ENCODE results near the gene ALK.

Gene ALK

DNA sequence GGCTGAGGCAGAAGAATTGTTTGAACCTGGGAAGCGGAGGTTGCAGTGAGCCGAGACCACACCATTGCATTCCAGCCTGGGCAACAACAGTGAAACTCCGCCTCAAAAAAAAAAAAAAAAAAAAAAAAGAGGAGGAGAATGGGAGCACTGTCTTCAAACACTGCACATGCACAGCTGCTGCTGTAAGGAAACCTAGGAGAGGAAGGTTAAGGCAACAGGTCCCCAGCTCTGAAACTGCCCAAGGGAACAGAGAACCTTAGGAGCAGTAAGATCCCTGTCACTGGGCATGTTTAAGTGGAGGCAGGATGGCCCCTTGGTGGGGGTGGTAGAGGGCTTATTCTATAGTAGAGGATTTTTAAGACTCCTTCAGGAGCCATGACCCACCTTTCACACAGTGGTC, 695.0 kb downstream of the ALK start:
- TF ChIP-seq, protein P1, sequence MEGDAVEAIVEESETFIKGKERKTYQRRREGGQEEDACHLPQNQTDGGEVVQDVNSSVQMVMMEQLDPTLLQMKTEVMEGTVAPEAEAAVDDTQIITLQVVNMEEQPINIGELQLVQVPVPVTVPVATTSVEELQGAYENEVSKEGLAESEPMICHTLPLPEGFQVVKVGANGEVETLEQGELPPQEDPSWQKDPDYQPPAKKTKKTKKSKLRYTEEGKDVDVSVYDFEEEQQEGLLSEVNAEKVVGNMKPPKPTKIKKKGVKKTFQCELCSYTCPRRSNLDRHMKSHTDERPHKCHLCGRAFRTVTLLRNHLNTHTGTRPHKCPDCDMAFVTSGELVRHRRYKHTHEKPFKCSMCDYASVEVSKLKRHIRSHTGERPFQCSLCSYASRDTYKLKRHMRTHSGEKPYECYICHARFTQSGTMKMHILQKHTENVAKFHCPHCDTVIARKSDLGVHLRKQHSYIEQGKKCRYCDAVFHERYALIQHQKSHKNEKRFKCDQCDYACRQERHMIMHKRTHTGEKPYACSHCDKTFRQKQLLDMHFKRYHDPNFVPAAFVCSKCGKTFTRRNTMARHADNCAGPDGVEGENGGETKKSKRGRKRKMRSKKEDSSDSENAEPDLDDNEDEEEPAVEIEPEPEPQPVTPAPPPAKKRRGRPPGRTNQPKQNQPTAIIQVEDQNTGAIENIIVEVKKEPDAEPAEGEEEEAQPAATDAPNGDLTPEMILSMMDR (IDR thresholded peaks at IDR 0.05; ENCODE audit: low read depth, low read length): no peak
- no peak for TF ChIP-seq EZH2phosphoT487 (IDR thresholded peaks at IDR 0.05; ENCODE audit: low read depth)

DNA sequence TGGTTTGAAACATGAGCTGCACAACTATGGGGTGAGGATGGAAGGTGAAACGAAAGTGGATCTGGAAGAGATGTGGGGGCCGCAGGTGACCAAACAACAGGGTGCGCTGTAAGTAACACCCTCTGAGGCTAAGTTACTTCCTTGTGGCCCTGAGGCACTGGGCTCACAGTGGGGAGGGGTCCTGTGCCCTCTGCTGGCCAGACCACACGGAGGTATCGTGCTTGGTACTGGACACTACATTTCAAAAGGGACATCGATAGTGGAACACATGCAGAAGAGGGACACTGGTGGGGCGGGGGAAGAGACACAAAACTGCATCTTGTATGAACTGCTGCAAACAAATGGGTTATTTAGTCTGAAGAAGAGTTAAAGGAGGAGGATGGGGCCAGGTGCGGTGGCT, 695.6 kb downstream of the ALK start:
- Histone ChIP-seq H2AFZ (ENCODE audit: low read depth, low read length) (no peak overlapping the region), H4K20me1 (ENCODE audit: insufficient read depth, low read length) (no peaks in the 10 kb centered on the region), H3K27ac (ENCODE audit: low read length) (no peak overlapping the region), H3K79me2 (ENCODE audit: low read length) (no peaks in the 10 kb centered on the region), H3K27me3 (ENCODE audit: low read depth, low read length) (peaks cover 26% of the 10 kb centered on the region), H3K9ac (ENCODE audit: low read length) (no peak overlapping the region), H3K4me2 (ENCODE audit: low read length) (no peak overlapping the region), H3K36me3 (replicated peaks; ENCODE audit: low read depth, low read length) (no peaks in the 10 kb centered on the region), H3K4me3 (ENCODE audit: low read length) (no peak overlapping the region), H3K4me1 (ENCODE audit: low read length) (no peaks in the 10 kb centered on the region), H3K9me3 (ENCODE audit: insufficient read depth, low read length) (no peaks in the 10 kb centered on the region)
- TF ChIP-seq, protein P1 (IDR thresholded peaks at IDR 0.05; ENCODE audit: low read depth, low read length): no peak
- TF ChIP-seq EZH2phosphoT487 (IDR thresholded peaks at IDR 0.05; ENCODE audit: low read depth): no peak

More for the DNA sequence above, 695.0 kb downstream of the ALK start:
- Histone ChIP-seq H4K20me1 (ENCODE audit: insufficient read depth, low read length) (no peaks in the 10 kb centered on the region), H3K36me3 (replicated peaks; ENCODE audit: low read depth, low read length) (no peaks in the 10 kb centered on the region), H3K4me2 (ENCODE audit: low read length) (no peak overlapping the region), H3K27me3 (ENCODE audit: low read depth, low read length) (peaks cover 26% of the 10 kb centered on the region), H3K4me1 (ENCODE audit: low read length) (no peaks in the 10 kb centered on the region), H3K4me3 (ENCODE audit: low read length) (no peak overlapping the region), H3K27ac (ENCODE audit: low read length) (no peak overlapping the region), H3K79me2 (ENCODE audit: low read length) (no peaks in the 10 kb centered on the region), H2AFZ (ENCODE audit: low read depth, low read length) (no peak overlapping the region), H3K9ac (ENCODE audit: low read length) (no peak overlapping the region), H3K9me3 (ENCODE audit: insufficient read depth, low read length) (no peaks in the 10 kb centered on the region)

DNA sequence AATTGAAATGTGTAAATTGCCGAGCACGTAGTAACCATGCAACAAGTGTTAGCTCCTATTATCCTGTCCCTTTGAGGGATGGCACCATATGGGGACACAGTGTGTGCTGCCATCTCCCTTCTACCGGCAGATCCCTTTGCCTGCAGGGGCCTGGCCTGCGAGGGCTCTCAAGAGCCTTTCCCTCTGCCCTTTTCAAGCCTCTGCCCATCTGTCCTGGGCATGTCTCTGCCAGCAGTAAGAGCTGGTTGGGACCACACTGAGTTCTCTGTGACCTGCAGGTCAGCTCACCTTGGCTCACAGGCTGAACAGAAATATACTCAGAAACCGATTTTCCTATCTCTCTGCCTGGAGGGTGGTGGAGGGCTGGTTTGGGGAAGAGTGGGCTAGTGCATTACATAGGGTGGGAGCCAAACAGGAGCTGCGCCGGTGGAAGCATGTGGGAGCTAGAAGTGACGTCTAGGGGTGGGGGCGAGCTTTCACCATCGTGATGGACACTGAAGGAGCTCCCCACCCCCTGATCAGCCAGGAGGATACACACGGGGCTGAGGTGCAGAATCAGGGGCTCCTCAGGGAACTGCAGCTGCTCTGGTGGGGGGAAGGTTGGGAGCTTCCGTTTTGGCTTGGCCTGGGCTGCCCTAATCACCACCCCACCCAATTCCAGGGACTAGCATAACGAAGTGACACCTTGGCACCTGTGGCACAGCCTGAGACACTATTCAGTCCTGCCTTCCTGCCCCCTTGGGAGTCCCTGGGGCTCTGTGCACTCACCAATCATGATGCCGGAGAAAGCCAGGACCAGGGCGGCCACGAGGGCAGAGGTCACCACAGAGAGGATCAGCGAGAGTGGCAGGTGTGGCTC, 696.5 kb downstream of the ALK start:
- Histone ChIP-seq H4K20me1 (ENCODE audit: insufficient read depth, low read length) (no peaks in the 10 kb centered on the region), H3K4me3 (ENCODE audit: low read length) (no peak overlapping the region), H3K27me3 (ENCODE audit: low read depth, low read length) (peaks cover 26% of the 10 kb centered on the region), H3K9ac (ENCODE audit: low read length) (no peak overlapping the region), H3K4me2 (ENCODE audit: low read length) (no peak overlapping the region), H3K36me3 (replicated peaks; ENCODE audit: low read depth, low read length) (no peaks in the 10 kb centered on the region), H3K4me1 (ENCODE audit: low read length) (no peaks in the 10 kb centered on the region), H3K27ac (ENCODE audit: low read length) (no peak overlapping the region), H3K79me2 (ENCODE audit: low read length) (no peaks in the 10 kb centered on the region), H3K9me3 (ENCODE audit: insufficient read depth, low read length) (no peaks in the 10 kb centered on the region), H2AFZ (ENCODE audit: low read depth, low read length) (no peak overlapping the region)
- TF ChIP-seq, protein P1 (IDR thresholded peaks at IDR 0.05; ENCODE audit: low read depth, low read length): no peak
- TF ChIP-seq EZH2phosphoT487 (IDR thresholded peaks at IDR 0.05; ENCODE audit: low read depth): no peak

DNA sequence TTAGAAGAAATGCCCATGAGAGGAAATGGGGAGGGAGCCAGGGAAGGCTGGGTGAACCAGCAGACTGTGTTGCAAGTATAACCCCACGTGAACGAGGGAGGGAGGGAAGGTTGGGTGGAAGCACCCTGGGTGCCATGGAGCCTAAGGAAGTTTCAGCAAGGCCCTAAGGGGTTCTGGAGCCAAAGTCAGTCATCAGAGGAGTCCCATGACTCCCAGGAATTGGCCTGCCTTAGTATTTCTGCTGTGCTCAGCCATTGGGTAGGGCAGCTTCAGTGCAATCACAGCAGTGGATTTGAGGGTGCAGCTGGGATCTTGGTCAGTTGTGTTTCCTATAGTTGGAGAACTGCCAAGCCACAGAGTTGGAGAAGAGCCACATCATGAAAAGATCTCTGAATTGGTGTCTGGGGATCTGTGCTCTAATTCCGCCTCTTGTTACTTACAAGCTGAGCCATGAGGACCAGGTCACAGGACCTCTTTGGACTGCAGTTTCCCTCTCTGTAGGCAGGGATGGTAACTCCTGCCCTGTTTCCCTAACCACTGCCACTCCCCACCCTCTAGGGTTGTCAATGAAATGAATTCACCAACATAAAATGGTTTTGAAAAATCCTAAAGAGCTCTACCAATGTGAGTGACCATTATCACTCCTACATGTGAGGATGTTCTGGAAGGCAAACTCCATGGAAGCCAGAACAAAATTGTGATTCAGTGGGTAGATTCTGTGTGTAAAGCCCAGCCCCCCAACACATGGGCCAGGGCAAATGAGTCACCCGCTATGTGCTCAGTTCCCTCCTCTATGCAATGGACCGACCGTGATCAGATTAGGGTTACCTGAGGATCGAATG, 697.3 kb downstream of the ALK start:
- no peaks in the 10 kb centered on the region for H3K4me1 ChIP-seq (ENCODE audit: low read length)
- no peak overlapping the region for H2AFZ ChIP-seq (ENCODE audit: low read depth, low read length)
- no peak overlapping the region for H3K9ac ChIP-seq (ENCODE audit: low read length)
- no peak overlapping the region for H3K4me3 ChIP-seq (ENCODE audit: low read length)
- H3K4me2 ChIP-seq (ENCODE audit: low read length): no peak overlapping the region
- TF ChIP-seq EZH2phosphoT487 (IDR thresholded peaks at IDR 0.05; ENCODE audit: low read depth): no peak
- TF ChIP-seq, protein P1 (IDR thresholded peaks at IDR 0.05; ENCODE audit: low read depth, low read length): no peak
- H4K20me1 ChIP-seq (ENCODE audit: insufficient read depth, low read length): no peaks in the 10 kb centered on the region
- no peaks in the 10 kb centered on the region for H3K36me3 ChIP-seq (replicated peaks; ENCODE audit: low read depth, low read length)
- H3K27ac ChIP-seq (ENCODE audit: low read length): no peak overlapping the region
- no peaks in the 10 kb centered on the region for H3K9me3 ChIP-seq (ENCODE audit: insufficient read depth, low read length)
- H3K79me2 ChIP-seq (ENCODE audit: low read length): no peaks in the 10 kb centered on the region
- peaks cover 21% of the 10 kb centered on the region; the same call in 1 of the 2 replicates for H3K27me3 ChIP-seq (ENCODE audit: low read depth, low read length)
